Cardiac fibroblast (primary cell): ENCODE data around the gene ME3.

Experiments
- DNase-seq, 2 donors: peaks; one replicate each; pipeline versions ENCODE4 v3.0.0 to v3.0.0-alpha.2; 2010; ENCODE audit warnings: low read depth in 2 of 2
- H3K4me3 ChIP-seq, 2 donors: replicated peaks in 1 of 2; 1 replicate in 1 of 2; 2 replicates in 1 of 2; pipeline ENCODE4 v1.5.1; 2011; ENCODE audit warnings: low read depth in 2 of 2, low read length in 2 of 2, mild to moderate bottlenecking in 2 of 2, moderate library complexity in 1 of 2
- CTCF ChIP-seq: IDR thresholded peaks from one replicate; pipeline ENCODE4 v1.5.1; 2011; ENCODE audit warnings: low read depth, mild to moderate bottlenecking, low read length, inconsistent platforms

The ME3 gene

GRCh38 chr11:86449993-86450629 lies 222.3 kb downstream of the ME3 start:
- DNase-seq, result no peak
- no peak overlapping the region for H3K4me3 ChIP-seq
- TF ChIP-seq CTCF, result no peak

- H3K4me3 ChIP-seq, result no peak overlapping the region
- DNase-seq, result no peak
- no peak for TF ChIP-seq CTCF
These were observed 224.5 kb downstream of the ME3 start for GRCh38 chr11:86447763-86448480.

GRCh38 chr11:86446924-86447285 lies 225.5 kb downstream of the ME3 start:
- no peak overlapping the region for H3K4me3 ChIP-seq
- no peak for DNase-seq
- TF ChIP-seq CTCF, result no peak

- H3K4me3 ChIP-seq, result no peak overlapping the region
- no peak for DNase-seq
- TF ChIP-seq CTCF, result no peak
These were observed 226.1 kb downstream of the ME3 start for GRCh38 chr11:86446163-86446923.

GRCh38 chr11:86444981-86445380 lies 227.4 kb downstream of the ME3 start:
- H3K4me3 ChIP-seq, result no peak overlapping the region
- DNase-seq, result no peak
- TF ChIP-seq CTCF, result no peak

- H3K4me3 ChIP-seq, result no peak overlapping the region
- TF ChIP-seq CTCF, result no peak
- no peak for DNase-seq
These were observed 229.0 kb downstream of the ME3 start for GRCh38 chr11:86443415-86443814.
